H1 (cell line): ENCODE data around the gene TP53I11. TPM values are rescaled to one million over a fixed set of nuclear protein-coding genes. Genes with fewer than 3 reads are reported as not detected.

Experiments
- CTCF ChIA-PET: fragments of 300-600 bp; sonication (Branson Sonifier 250); formaldehyde crosslinking; loops from one replicate; lab custom pipeline; 2021; ENCODE audit not compliant: partially characterized antibody; lab: Charles Lee
- POLR2A ChIA-PET: fragments of 300-600 bp; sonication (Branson Sonifier 250); formaldehyde crosslinking; loops from one replicate; lab custom pipeline; 2021; ENCODE audit warnings: inconsistent platforms; ENCODE audit not compliant: partially characterized antibody; lab: Charles Lee
- DNase-seq, 2 experiments: peaks; one replicate each; pipeline versions ENCODE4 v3.0.0 to v3.0.0-alpha.2; 2010 to 2022; ENCODE audit warnings: low spot score in 2 of 2, low read depth in 1 of 2, mixed read lengths in 1 of 2
- FAIRE-seq: peaks from 2 replicates; lab custom pipeline; 2011; peaks lifted over from hg19 to GRCh38; lab: Jason Lieb, UNC
- H2AFZ ChIP-seq: 2 replicates; pipeline ENCODE4 v1.8.1; 2012; ENCODE audit warnings: low read length, inconsistent platforms
- H2AK5ac ChIP-seq: 2 replicates; pipeline ENCODE4 v1.6.1; 2013; ENCODE audit warnings: low read depth, low read length
- H2BK120ac ChIP-seq: replicated peaks from 2 replicates; pipeline ENCODE3; 2013; ENCODE audit warnings: low read depth, low read length, inconsistent platforms
- H2BK12ac ChIP-seq: 2 replicates; pipeline ENCODE4 v1.6.1; 2013; ENCODE audit warnings: low read depth, low read length
- H2BK15ac ChIP-seq: 2 replicates; pipeline ENCODE4 v1.6.1; 2013; ENCODE audit warnings: low read length
- H2BK20ac ChIP-seq: 2 replicates; pipeline ENCODE4 v1.6.1; 2013; ENCODE audit warnings: low read length
- H2BK5ac ChIP-seq: 2 replicates; pipeline ENCODE4 v1.6.1; 2013; ENCODE audit warnings: low read depth, low read length
- H3K14ac ChIP-seq: 2 replicates; pipeline ENCODE4 v1.6.1; 2013; ENCODE audit warnings: inconsistent platforms; ENCODE audit not compliant: insufficient read length
- H3K18ac ChIP-seq: 2 replicates; pipeline ENCODE4 v1.6.1; 2013; ENCODE audit warnings: low read length; ENCODE audit errors: extremely low read depth
- H3K23ac ChIP-seq: 2 replicates; pipeline ENCODE4 v1.6.1; 2013; ENCODE audit warnings: inconsistent platforms; ENCODE audit not compliant: insufficient read length
- H3K23me2 ChIP-seq: 2 replicates; pipeline ENCODE4 v1.6.1; 2013; ENCODE audit warnings: low read depth, low read length
- H3K27ac ChIP-seq: 2 replicates; pipeline ENCODE4 v1.6.1; 2011; ENCODE audit warnings: low read depth, low read length, inconsistent platforms
- H3K27me3 ChIP-seq, 4 experiments: replicated peaks in 1 of 4; 1 replicate in 1 of 4; 2 replicates in 3 of 4; pipeline versions ENCODE4 v1.6.1 to v1.8.1; 2011 to 2013; ENCODE audit warnings: low read length in 3 of 4, mild to moderate bottlenecking in 3 of 4, inconsistent platforms in 2 of 4, mixed read lengths in 2 of 4, moderate library complexity in 1 of 4; ENCODE audit not compliant: control insufficient read depth in 3 of 4, insufficient read depth in 3 of 4; ENCODE audit errors: extremely low read depth in 1 of 4
- H3K36me3 ChIP-seq, 4 experiments: 2 replicates each; pipeline versions ENCODE4 v1.6.1 to v1.8.1; 2011 to 2013; ENCODE audit warnings: mild to moderate bottlenecking in 4 of 4, low read length in 3 of 4, moderate library complexity in 2 of 4, control low read depth in 1 of 4, inconsistent platforms in 1 of 4; ENCODE audit not compliant: insufficient read depth in 4 of 4, control insufficient read depth in 2 of 4
- H3K4ac ChIP-seq: replicated peaks from 2 replicates; pipeline ENCODE3; 2013; ENCODE audit warnings: low read length, low read depth, mixed read lengths, inconsistent platforms; ENCODE audit not compliant: insufficient read length
- H3K4me1 ChIP-seq, 4 experiments: replicated peaks in 1 of 4; 1 replicate in 1 of 4; 2 replicates in 3 of 4; pipeline versions ENCODE4 v1.6.1 to v1.8.1; 2011 to 2013; ENCODE audit warnings: low read length in 3 of 4, inconsistent platforms in 2 of 4, mixed read lengths in 1 of 4; ENCODE audit not compliant: insufficient read depth in 4 of 4, control insufficient read depth in 3 of 4
- H3K4me2 ChIP-seq, 2 experiments: 2 replicates each; pipeline versions ENCODE4 v1.6.1 to v1.8.1; 2011 to 2013; ENCODE audit warnings: low read depth in 2 of 2, low read length in 2 of 2, control low read depth in 1 of 2, inconsistent platforms in 1 of 2, mild to moderate bottlenecking in 1 of 2; ENCODE audit not compliant: insufficient read depth in 1 of 2
- H3K4me3 ChIP-seq, 4 experiments: fragments of 200-600, 300-600 bp in 1 of 4; sonication (generic), shearing (Covaris generic), sonication (Bioruptor Twin) in 1 of 4; 2 replicates each; pipeline versions ENCODE4 v1.5.1 to v1.8.1; 2011 to 2016; ENCODE audit warnings: low read length in 4 of 4, low read depth in 3 of 4, control low read depth in 2 of 4, inconsistent platforms in 2 of 4, mild to moderate bottlenecking in 2 of 4, mixed read lengths in 1 of 4, moderate library complexity in 1 of 4; ENCODE audit not compliant: insufficient read depth in 2 of 4; ENCODE audit errors: extremely low read depth in 1 of 4
- H3K56ac ChIP-seq: replicated peaks from 2 replicates; pipeline ENCODE3; 2013; ENCODE audit warnings: low read depth, mild to moderate bottlenecking, mixed read lengths, low read length, inconsistent platforms; ENCODE audit not compliant: insufficient read length
- H3K79me1 ChIP-seq: 2 replicates; pipeline ENCODE4 v1.6.1; 2013; ENCODE audit warnings: low read depth, low read length, control low read depth
- H3K79me2 ChIP-seq, 2 experiments: 2 replicates each; pipeline versions ENCODE4 v1.6.1 to v1.8.1; 2012 to 2013; ENCODE audit warnings: low read length in 2 of 2, mild to moderate bottlenecking in 2 of 2, inconsistent platforms in 1 of 2; ENCODE audit not compliant: insufficient read depth in 2 of 2, control insufficient read depth in 1 of 2
- H3K9ac ChIP-seq, 4 experiments: replicated peaks in 1 of 4; 1 replicate in 1 of 4; 2 replicates in 3 of 4; pipeline versions ENCODE4 v1.6.1 to v1.8.1; 2011 to 2013; ENCODE audit warnings: low read depth in 3 of 4, low read length in 3 of 4, control low read depth in 2 of 4, mild to moderate bottlenecking in 2 of 4, moderate library complexity in 2 of 4, inconsistent platforms in 1 of 4; ENCODE audit errors: extremely low read depth in 1 of 4
- H3K9me3 ChIP-seq, 2 experiments: 2 replicates each; pipeline versions ENCODE4 v1.6.1 to v1.8.1; 2012 to 2013; ENCODE audit warnings: mild to moderate bottlenecking in 2 of 2, moderate library complexity in 2 of 2, control low read depth in 1 of 2, inconsistent platforms in 1 of 2, low read depth in 1 of 2, low read length in 1 of 2, mixed read lengths in 1 of 2; ENCODE audit not compliant: insufficient read depth in 2 of 2
- H4K20me1 ChIP-seq, 2 experiments: replicated peaks in 1 of 2; 2 replicates each; pipeline versions ENCODE3 to v1.8.1; 2011 to 2013; ENCODE audit warnings: inconsistent platforms in 2 of 2, low read length in 2 of 2, mild to moderate bottlenecking in 1 of 2; ENCODE audit not compliant: insufficient read depth in 2 of 2, control insufficient read depth in 1 of 2
- H4K5ac ChIP-seq: 2 replicates; pipeline ENCODE4 v1.6.1; 2013; ENCODE audit warnings: low read length, low read depth, mixed read lengths, inconsistent platforms; ENCODE audit not compliant: insufficient read length
- H4K8ac ChIP-seq: 2 replicates; pipeline ENCODE4 v1.8.0; 2013; ENCODE audit warnings: mild to moderate bottlenecking, moderate library complexity, low read length, inconsistent platforms; ENCODE audit not compliant: insufficient read depth; ENCODE audit errors: extremely low read depth
- H4K91ac ChIP-seq: replicated peaks from 2 replicates; pipeline ENCODE3; 2013; ENCODE audit warnings: low read length, mixed read lengths, inconsistent platforms; ENCODE audit not compliant: insufficient read length
- ASH2L ChIP-seq: fragments of 200-600, 300-600 bp; sonication (generic); IDR thresholded peaks from one replicate; pipeline ENCODE4 v1.7.1; 2017; ENCODE audit warnings: low read length
- ATF3 ChIP-seq: IDR thresholded peaks from 2 replicates; pipeline ENCODE4 v1.6.1; 2011; ENCODE audit warnings: low read depth, mild to moderate bottlenecking, low read length; ENCODE audit not compliant: insufficient read depth
- CHD2 ChIP-seq: IDR thresholded peaks from 2 replicates; pipeline ENCODE4 v1.6.1; 2012; ENCODE audit warnings: low read length, improper control_type of control experiment
- GABPA ChIP-seq: IDR thresholded peaks from 2 replicates; pipeline ENCODE4 v1.6.1; 2011; ENCODE audit warnings: mild to moderate bottlenecking, low read length, moderate library complexity, borderline replicate concordance; ENCODE audit not compliant: insufficient read depth
- SIN3A ChIP-seq, 2 experiments: IDR thresholded peaks in 1 of 2; conservative IDR thresholded peaks in 1 of 2; 2 replicates each; pipeline ENCODE4 v1.6.1; 2011 to 2012; ENCODE audit warnings: low read length in 2 of 2, improper control_type of control experiment in 1 of 2, low read depth in 1 of 2, mild to moderate bottlenecking in 1 of 2
- TCF12 ChIP-seq: IDR thresholded peaks from 2 replicates; pipeline ENCODE4 v1.6.1; 2011; ENCODE audit warnings: low read depth, mild to moderate bottlenecking, low read length
- WGBS, 2 experiments: shearing (Covaris generic) in 1 of 2; methylation state at CpG; one replicate each; pipeline versions ENCODE4 v1.1.6 to v1.1.7; 2013 to 2015; ENCODE audit warnings: low lambda C conversion rate in 2 of 2, mixed read lengths in 2 of 2, inconsistent platforms in 1 of 2, low coverage in 1 of 2, missing lambda C conversion rate in 1 of 2; ENCODE audit not compliant: insufficient replicate concordance in 2 of 2, insufficient coverage in 1 of 2, insufficient read length in 1 of 2; ENCODE audit errors: extremely low coverage in 1 of 2, missing lambda C conversion rate in 1 of 2; 5-methylcytosine and 5-hydroxymethylcytosine counted together
- polyA plus RNA-seq, 7 experiments: library from polyadenylated mRNA; depleted of rRNA in 3 of 7; stranded (reverse) in 5 of 7; unstranded in 2 of 7; fragments of >200 nt in 5 of 7; fragments of 200-250 nt in 2 of 7; gene quantifications; 1 replicate in 5 of 7; 2 replicates in 1 of 7; 4 replicates in 1 of 7; pipeline versions ENCODE4 v1.2.1 to v1.2.3, GENCODE V29; 2011 to 2013; ENCODE audit warnings: missing spikeins in 2 of 7, mixed read lengths in 2 of 7
- total RNA-seq: library from RNA; stranded (reverse); fragmentation: NEBNext Ultra II Directional; extraction: Animal tissue kit (Norgen Biotek cat#: 25700); gene quantifications from 2 replicates; pipeline ENCODE4 v1.2.1, GENCODE V29; 2021

TP53I11 gene
- total and polyA plus RNA-seq, 2 of the 8 experiments (the other 6 are each of a cell fraction or from before 2014, with no cell fraction given) = 34.0 to 46.3 TPM

- POLR2A ChIA-PET = interaction anchor here (0.9 to 3.7 kb wide), 8 partner anchors 9 to 141 kb away, joined by 3 to 16 read pairs (median 4); no protein-coding TSS in a partner anchor
- Histone ChIP-seq H4K5ac (no peak overlapping the region), H3K18ac (peak overlapping the region; percentile 78)
Observed at GRCh38 chr11:44964526-44965209, 14.0 kb upstream of the TP53I11 start.

More at GRCh38 chr11:44964526-44965209, 14.0 kb upstream of the TP53I11 start:
- Histone ChIP-seq H3K27me3 (no peaks in the 10 kb centered on the region; a peak in 2 of 7 replicates), H3K23ac (no peak overlapping the region)
- TF ChIP-seq TCF12 (0 out of 2 replicates have a peak, but pooled peaks have one; percentile 52), GABPA (no peak), ATF3 (no peak), ASH2L (no peak), CHD2 (no peak), SIN3A (conservative IDR thresholded peaks at IDR 0.05 in 1 of 2, IDR thresholded peaks at IDR 0.05 in 1 of 2; ENCODE audit: low read depth in 1 of 2, low read length in 2 of 2) (no peak)
- TF ChIP-seq, all 59 proteins: peak for 1
- H2AK5ac ChIP-seq = peak overlapping the region; percentile 70
- CTCF ChIA-PET = interaction anchor here (0.7 to 38.2 kb wide), 14 partner anchors 4 to 328 kb away, joined by 3 to 731 read pairs (median 4); no protein-coding TSS in a partner anchor
- no peak overlapping the region for H3K9ac ChIP-seq
- peak overlapping the region; percentile 89; the same call in 1 of the 2 replicates for H2BK15ac ChIP-seq
- H4K91ac ChIP-seq = peak overlapping the region; percentile 56
- peak overlapping the region; percentile 29 for H2BK120ac ChIP-seq
- H3K14ac ChIP-seq = no peak overlapping the region
- H3K4me2 ChIP-seq = no peak overlapping the region
- H2BK20ac ChIP-seq = peak overlapping the region; percentile 94; the same call in 1 of the 2 replicates
- H4K20me1 ChIP-seq = no peaks in the 10 kb centered on the region
- peak overlapping the region; percentile 82; the same call in 1 of the 2 replicates for H2BK5ac ChIP-seq
- H3K56ac ChIP-seq = no peak overlapping the region
- H3K4ac ChIP-seq = peak overlapping the region; percentile 27
- DNase-seq (no peak), FAIRE-seq (no peak)
- 50% methylated on average over 9 of the region's 9 CpGs; no CpG with 5 or more reads in 1 of the 2 experiments for WGBS, 2 experiments
- H3K4me1 ChIP-seq = peaks cover 13 to 44% (median 28%) of the 10 kb centered on the region in 4 experiments
- no peaks in the 10 kb centered on the region; the same call in 1 of the 2 replicates for H3K23me2 ChIP-seq
- H2BK12ac ChIP-seq = peak overlapping the region; percentile 97; the same call in 1 of the 2 replicates
- H3K9me3 ChIP-seq = no peaks in the 10 kb centered on the region
- H3K4me3 ChIP-seq = no peak overlapping the region
- H2AFZ ChIP-seq = no peak overlapping the region
- no peaks in the 10 kb centered on the region for H3K79me1 ChIP-seq
- H4K8ac ChIP-seq = no peak overlapping the region; the same call in 1 of the 2 replicates
- H3K79me2 ChIP-seq = no peaks in the 10 kb centered on the region
- no peaks in the 10 kb centered on the region for H3K36me3 ChIP-seq
- no peak overlapping the region for H3K27ac ChIP-seq
